HepG2 (cell line): ENCODE measurements around the gene MTCL1. TPM values are rescaled to one million over a fixed set of nuclear protein-coding genes. Genes with fewer than 3 reads are reported as not detected.

Source experiments
- ARID2 ChIP-seq: sonication (generic); formaldehyde crosslinking; IDR thresholded peaks from 2 replicates; pipeline ENCODE4 v1.8.1; 2022; ENCODE audit warnings: mild to moderate bottlenecking, missing genetic modification reagents, borderline replicate concordance
- KLF12 ChIP-seq: sonication (generic); formaldehyde crosslinking; IDR thresholded peaks from 2 replicates; pipeline ENCODE4 v1.4.0; 2020; ENCODE audit warnings: missing genetic modification reagents, borderline replicate concordance
- MBD4 ChIP-seq: IDR thresholded peaks from 2 replicates; pipeline ENCODE4 v1.6.1; 2012; ENCODE audit warnings: low read length, inconsistent platforms, borderline replicate concordance
- SNAPC5 ChIP-seq: sonication (generic); formaldehyde crosslinking; IDR thresholded peaks from 2 replicates; pipeline ENCODE4 v1.8.1; 2023; ENCODE audit warnings: mild to moderate bottlenecking, missing genetic modification reagents, borderline replicate concordance
- ZBTB25 ChIP-seq: IDR thresholded peaks from 2 replicates; pipeline ENCODE4 v1.6.1; 2018; ENCODE audit warnings: missing genetic modification reagents
- ZBTB7B ChIP-seq: sonication (generic); formaldehyde crosslinking; IDR thresholded peaks from 2 replicates; pipeline ENCODE4 v1.4.0; 2020; ENCODE audit warnings: missing genetic modification reagents
- ZFP1 ChIP-seq: IDR thresholded peaks from 2 replicates; pipeline ENCODE4 v1.6.1; 2016
- ZNF354B ChIP-seq: sonication (generic); formaldehyde crosslinking; IDR thresholded peaks from 2 replicates; pipeline ENCODE4 v1.8.0; 2022; ENCODE audit warnings: mild to moderate bottlenecking, missing genetic modification reagents
- ZNF574 ChIP-seq: sonication (generic); formaldehyde crosslinking; IDR thresholded peaks from 2 replicates; pipeline ENCODE4 v1.4.0; 2020; ENCODE audit warnings: missing genetic modification reagents
- ZNF720 ChIP-seq: sonication (generic); formaldehyde crosslinking; IDR thresholded peaks from 2 replicates; pipeline ENCODE4 v1.4.0; 2020; ENCODE audit warnings: missing genetic modification reagents
- polyA plus RNA-seq, 8 experiments: library from polyadenylated mRNA; depleted of rRNA in 3 of 8; stranded (reverse) in 7 of 8; unstranded in 1 of 8; fragments of >200 nt; fragmentation: Illumina TruSeq in 4 of 8; extraction: Trizol in 4 of 8; gene quantifications; 2 replicates each; pipeline versions ENCODE4 v1.2.1 to v1.2.3, GENCODE V29; 2011 to 2016; ENCODE audit warnings: low read depth in 4 of 8, missing spikeins in 1 of 8, mixed read lengths in 1 of 8; ENCODE audit not compliant: insufficient read depth in 1 of 8
- total RNA-seq, 5 experiments: library from RNA; depleted of rRNA; stranded (reverse); fragments of >200 nt; fragmentation: Illumina TruSeq; extraction: Trizol; gene quantifications; 2 replicates each; pipeline ENCODE4 v1.2.3, GENCODE V29; 2016; ENCODE audit warnings: low read depth in 1 of 5
- TF ChIP-seq, protein P1 (sequence below): sonication (generic); formaldehyde crosslinking; IDR thresholded peaks from 2 replicates; pipeline ENCODE4 v1.5.1; 2020; ENCODE audit warnings: mild to moderate bottlenecking, moderate library complexity, missing genetic modification reagents

Gene MTCL1
- total and polyA plus RNA-seq, 2 of the 13 experiments (the other 11 are each of a cell fraction or from before 2014, with no cell fraction given) = 3.1 to 3.2 TPM

- TF ChIP-seq, protein P1, sequence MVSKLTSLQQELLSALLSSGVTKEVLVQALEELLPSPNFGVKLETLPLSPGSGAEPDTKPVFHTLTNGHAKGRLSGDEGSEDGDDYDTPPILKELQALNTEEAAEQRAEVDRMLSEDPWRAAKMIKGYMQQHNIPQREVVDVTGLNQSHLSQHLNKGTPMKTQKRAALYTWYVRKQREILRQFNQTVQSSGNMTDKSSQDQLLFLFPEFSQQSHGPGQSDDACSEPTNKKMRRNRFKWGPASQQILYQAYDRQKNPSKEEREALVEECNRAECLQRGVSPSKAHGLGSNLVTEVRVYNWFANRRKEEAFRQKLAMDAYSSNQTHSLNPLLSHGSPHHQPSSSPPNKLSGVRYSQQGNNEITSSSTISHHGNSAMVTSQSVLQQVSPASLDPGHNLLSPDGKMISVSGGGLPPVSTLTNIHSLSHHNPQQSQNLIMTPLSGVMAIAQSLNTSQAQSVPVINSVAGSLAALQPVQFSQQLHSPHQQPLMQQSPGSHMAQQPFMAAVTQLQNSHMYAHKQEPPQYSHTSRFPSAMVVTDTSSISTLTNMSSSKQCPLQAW (CRISPR knock-in tag) = no peak
- no peak for TF ChIP-seq ZNF354B (CRISPR knock-in tag)
- TF ChIP-seq ZFP1 (CRISPR knock-in tag) = no peak
- no peak for TF ChIP-seq ZNF574 (CRISPR knock-in tag)
- no peak for TF ChIP-seq ZBTB25
- TF ChIP-seq ZNF720 (CRISPR knock-in tag) = no peak
- TF ChIP-seq SNAPC5 (CRISPR knock-in tag) = no peak
- TF ChIP-seq KLF12 = no peak
- no peak for TF ChIP-seq ZBTB7B
- TF ChIP-seq MBD4 = no peak
- no peak for TF ChIP-seq ARID2 (CRISPR knock-in tag)
- TF ChIP-seq, all 625 proteins: peak for 0
Observed at GRCh38 chr18:8726963-8727705, 21.8 kb downstream of the MTCL1 start (continued).
